Tibial nerve (tissue), 4 donors: ENCODE measurements around the gene ZBTB1.

ENCODE experiments used
- CTCF ChIP-seq, 5 experiments: fragments of 200-600 bp in 3 of 5; fragments of 450-650 bp in 2 of 5; sonication (generic) in 3 of 5; IDR thresholded peaks; one replicate each; pipeline ENCODE4 v1.5.1; 2016 to 2019; ENCODE audit warnings: antibody characterized with exemption in 5 of 5, mild to moderate bottlenecking in 3 of 5, moderate library complexity in 2 of 5
- EP300 ChIP-seq, 2 donors: sonication (generic); formaldehyde crosslinking; IDR thresholded peaks; one replicate each; pipeline ENCODE4 v1.6.1; 2017; ENCODE audit warnings: antibody characterized with exemption in 2 of 2, mild to moderate bottlenecking in 1 of 2

GRCh38 chr14:64549016-64549415 is 44.4 kb downstream of the ZBTB1 start:
- TF ChIP-seq CTCF (IDR thresholded peaks at IDR 0.05): no peak
- TF ChIP-seq EP300 (IDR thresholded peaks at IDR 0.05): no peak
